K562 (cell line): ENCODE measurements around the gene ARPC4. TPM values are rescaled to one million over a fixed set of nuclear protein-coding genes. Genes with fewer than 3 reads are reported as not detected.
A peak's percentile ranks its signal among the peaks of the same experiment; 100 is the strongest.

ENCODE experiments used
- ATAC-seq: fragments of 200-7000 bp; cut with Tn5 transposase; 3 replicates; pipeline ENCODE4 v1.9.1; 2020; ENCODE audit warnings: moderate library complexity
- BruUV-seq: library from RNA; stranded (reverse); fragments of 400-500 nt; replicated peaks from 2 replicates; lab custom pipeline; 2021; lab: Mats Ljungman, UMichigan
- CTCF ChIA-PET: fragments of 300-600 bp; formaldehyde crosslinking; extraction: SDS; loops from one replicate; lab custom pipeline; 2021; ENCODE audit warnings: low intra/inter-chr PET ratio; lab: Yijun Ruan, JAX
- POLR2A ChIA-PET: fragments of 300-600, 350-650 bp; sonication (Branson Sonifier 250); formaldehyde crosslinking; extraction: SDS; loops from one replicate; lab custom pipeline; 2021; ENCODE audit warnings: antibody characterized with exemption, inconsistent platforms; lab: Yijun Ruan, JAX
- DNase-seq, 4 experiments: peaks; one replicate each; pipeline versions ENCODE4 v3.0.0 to v3.0.0-alpha.2; 2011 to 2018; ENCODE audit warnings: low spot score in 3 of 4, mixed read lengths in 3 of 4; ENCODE audit errors: extremely low read depth in 1 of 4
- FAIRE-seq: peaks from 2 replicates; lab custom pipeline; 2011; peaks lifted over from hg19 to GRCh38; lab: Jason Lieb, UNC
- H2AFZ ChIP-seq: 2 replicates; pipeline ENCODE4 v1.6.0; 2011; ENCODE audit warnings: low read depth, low read length, control low read depth, inconsistent platforms
- H3K27ac ChIP-seq: fragments of 200-600 bp; 3 replicates; pipeline ENCODE4 v1.8.0; 2011; ENCODE audit warnings: low read depth, mild to moderate bottlenecking, control low read depth, inconsistent platforms, low read length, moderate library complexity, mixed read lengths; ENCODE audit errors: extremely low read depth
- H3K27me3 ChIP-seq, 2 experiments: fragments of 300-600 bp in 1 of 2; 2 replicates in 1 of 2; 3 replicates in 1 of 2; pipeline versions ENCODE4 v1.6.0 to v1.8.0; 2011; ENCODE audit warnings: inconsistent platforms in 2 of 2, low read length in 2 of 2, mild to moderate bottlenecking in 1 of 2, mixed read lengths in 1 of 2, moderate library complexity in 1 of 2; ENCODE audit not compliant: control insufficient read depth in 2 of 2, insufficient read depth in 2 of 2
- H3K36me3 ChIP-seq: fragments of 300-600 bp; 3 replicates; pipeline ENCODE4 v1.8.0; 2011; ENCODE audit warnings: mild to moderate bottlenecking, low read length, inconsistent platforms; ENCODE audit not compliant: control insufficient read depth, insufficient read depth
- H3K4me1 ChIP-seq, 2 experiments: fragments of 200-600 bp in 1 of 2; replicated peaks in 1 of 2; 2 replicates in 1 of 2; 3 replicates in 1 of 2; pipeline versions ENCODE4 v1.5.1 to v1.8.0; 2011; ENCODE audit warnings: inconsistent platforms in 2 of 2, low read length in 2 of 2, mild to moderate bottlenecking in 1 of 2, mixed read lengths in 1 of 2, moderate library complexity in 1 of 2; ENCODE audit not compliant: control insufficient read depth in 2 of 2, insufficient read depth in 2 of 2
- H3K4me2 ChIP-seq: 2 replicates; pipeline ENCODE4 v1.6.1; 2011; ENCODE audit warnings: low read length, control low read depth, inconsistent platforms, mixed read lengths; ENCODE audit not compliant: insufficient read depth
- H3K4me3 ChIP-seq: fragments of 200-600 bp; sonication (generic), shearing (Covaris generic); 2 replicates; pipeline ENCODE4 v1.5.1; 2016; ENCODE audit warnings: control low read depth, inconsistent platforms
- H3K79me2 ChIP-seq: fragments of 200-600 bp; 3 replicates; pipeline ENCODE4 v1.8.0; 2011; ENCODE audit warnings: low read length, inconsistent platforms; ENCODE audit not compliant: control insufficient read depth, insufficient read depth
- H3K9ac ChIP-seq, 2 experiments: 2 replicates each; pipeline versions ENCODE4 v1.6.0 to v1.6.1; 2011; ENCODE audit warnings: low read depth in 2 of 2, low read length in 2 of 2, control low read depth in 1 of 2, inconsistent platforms in 1 of 2, mild to moderate bottlenecking in 1 of 2, mixed read lengths in 1 of 2; ENCODE audit not compliant: insufficient read depth in 1 of 2
- H3K9me1 ChIP-seq: one replicate; pipeline ENCODE4 v1.6.0; 2011; ENCODE audit warnings: inconsistent platforms, mild to moderate bottlenecking, low read length, moderate library complexity; ENCODE audit not compliant: control insufficient read depth, insufficient read depth
- H3K9me3 ChIP-seq: replicated peaks from 2 replicates; pipeline ENCODE4 v1.5.1; 2011; ENCODE audit warnings: low read depth, low read length, inconsistent platforms; ENCODE audit not compliant: control insufficient read depth, insufficient read depth
- H4K20me1 ChIP-seq: replicated peaks from 2 replicates; pipeline ENCODE4 v1.6.1; 2011; ENCODE audit warnings: low read length, inconsistent platforms, mixed read lengths; ENCODE audit not compliant: control insufficient read depth, insufficient read depth
- EHMT2 ChIP-seq: fragments of 450-650 bp; IDR thresholded peaks from 2 replicates; pipeline ENCODE4 v1.6.1; 2018; ENCODE audit warnings: antibody characterized with exemption
- GABPB2 ChIP-seq: fragments of 250-450 bp; sonication (Bioruptor Pico); conservative IDR thresholded peaks from 2 replicates; pipeline ENCODE4 v1.5.1; 2021; ENCODE audit warnings: mild to moderate bottlenecking
- KAT7 ChIP-seq: sonication (generic); formaldehyde crosslinking; IDR thresholded peaks from 2 replicates; pipeline ENCODE4 v1.8.0; 2022; ENCODE audit warnings: missing genetic modification reagents, mild to moderate bottlenecking, borderline replicate concordance
- KDM5B ChIP-seq: fragments of 200-600 bp; sonication (generic); IDR thresholded peaks from 2 replicates; pipeline ENCODE4 v1.6.1; 2012; ENCODE audit warnings: low read depth, mild to moderate bottlenecking, moderate library complexity, low read length, control low read depth, inconsistent platforms; ENCODE audit not compliant: insufficient replicate concordance
- MTA2 ChIP-seq: fragments of 450-650 bp; IDR thresholded peaks from 2 replicates; pipeline ENCODE4 v1.6.1; 2016; ENCODE audit warnings: low read depth
- POLR2AphosphoS2 ChIP-seq: IDR thresholded peaks from 2 replicates; pipeline ENCODE4 v1.6.1; 2012; ENCODE audit warnings: low read length, improper control_type of control experiment
- POLR2AphosphoS5 ChIP-seq: IDR thresholded peaks from 2 replicates; pipeline ENCODE4 v1.6.1; 2011; ENCODE audit warnings: mild to moderate bottlenecking, low read depth, low read length, moderate library complexity; ENCODE audit not compliant: control insufficient read depth, insufficient read depth
- POLR2G ChIP-seq: fragments of 200-400 bp; formaldehyde crosslinking; IDR thresholded peaks from 2 replicates; pipeline ENCODE4 v1.6.1; 2017; ENCODE audit warnings: low read depth, mild to moderate bottlenecking, antibody characterized with exemption, low read length, moderate library complexity
- WGBS: fragments of 100-300 bp; shearing (Covaris generic); methylation state at CpG from one replicate; pipeline ENCODE4 v1.1.6; 2016; ENCODE audit warnings: low coverage, mixed read lengths; ENCODE audit not compliant: insufficient coverage; ENCODE audit errors: missing lambda C conversion rate; 5-methylcytosine and 5-hydroxymethylcytosine counted together
- in situ Hi-C: fragments of 300-500 bp; cut with MboI; formaldehyde crosslinking; loops from 4 replicates; pipeline ENCODE4 v1.15.0; 2018; ENCODE audit warnings: inconsistent platforms, mixed read lengths
- intact Hi-C: fragments of 100-400 bp; cut with micrococcal nuclease; formaldehyde crosslinking; loops from 2 replicates; pipeline ENCODE4 v1.14.2; 2022
- polyA plus RNA-seq, 8 experiments: library from polyadenylated mRNA; depleted of rRNA in 4 of 8; stranded (reverse) in 5 of 8; unstranded in 3 of 8; fragments of >200 nt; fragmentation: Nextera tagmentation in 2 of 8; fragmentation: Illumina TruSeq in 1 of 8; extraction: Ambion mirVana in 2 of 8; extraction: Trizol in 1 of 8; gene quantifications; 2 replicates each; pipeline versions ENCODE4 v1.2.1 to v1.2.3, GENCODE V29; 2011 to 2014; ENCODE audit warnings: inconsistent platforms in 1 of 8, missing spikeins in 1 of 8
- total RNA-seq, 7 experiments: library from RNA; depleted of rRNA in 6 of 7; stranded (reverse); fragments of >200 nt in 6 of 7; fragmentation: Illumina TruSeq in 2 of 7; extraction: Trizol in 2 of 7; gene quantifications; 2 replicates each; pipeline versions ENCODE4 v1.2.1 to v1.2.3, GENCODE V29; 2011 to 2021; ENCODE audit warnings: low replicate concordance in 1 of 7

Gene ARPC4
- total and polyA plus RNA-seq, 9 of the 15 experiments (the other 6 are each of a cell fraction or from before 2014, with no cell fraction given) = 20.1 to 153 (median 119) TPM

DNA sequence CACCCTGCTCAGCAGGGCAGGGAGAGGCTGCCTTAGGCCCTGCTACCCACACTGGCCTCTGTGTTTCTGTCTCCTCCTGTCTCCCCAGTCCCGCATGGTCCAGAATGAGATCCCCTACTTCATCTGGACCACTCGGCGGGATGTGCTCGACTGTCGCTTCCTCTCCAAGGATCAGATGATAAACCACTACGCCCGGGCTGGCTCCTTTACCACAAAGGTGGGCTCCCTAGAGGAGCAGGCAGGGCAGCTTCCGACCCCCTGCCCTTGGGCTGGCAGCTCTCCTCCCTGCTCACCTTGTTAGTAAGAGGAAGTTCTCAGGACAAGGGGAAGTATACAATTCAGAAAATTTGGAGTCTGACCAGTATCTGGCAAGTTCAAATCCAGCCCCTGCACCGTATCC is 23.1 kb downstream of the ARPC4 start:
- H2AFZ ChIP-seq = no peak overlapping the region

DNA sequence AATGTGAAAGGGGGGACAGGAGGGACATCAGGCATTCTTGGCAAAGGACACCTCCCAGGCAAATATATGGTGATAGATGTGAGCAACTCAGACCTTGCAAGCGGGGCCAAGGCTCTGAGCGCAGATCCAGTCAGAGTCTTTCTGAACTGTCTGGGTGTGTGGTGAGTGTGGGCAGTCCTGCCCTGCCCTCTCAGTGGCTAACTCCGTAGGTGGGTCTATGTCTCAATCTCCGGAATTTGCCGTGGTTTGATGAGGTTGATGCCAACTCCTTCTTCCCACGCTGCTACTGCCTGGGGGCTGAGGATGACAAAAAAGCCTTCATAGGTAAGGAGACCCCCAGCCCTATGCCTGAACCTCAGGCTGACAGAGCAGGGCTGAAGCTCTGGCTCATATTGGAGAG is 24.6 kb downstream of the ARPC4 start:
- H3K79me2 ChIP-seq = no peaks in the 10 kb centered on the region
- ChIA-PET POLR2A (interaction anchor here (1.1 to 1.7 kb wide), 3 partner anchors 10 to 160 kb away, joined by 3 to 4 read pairs (median 4); no protein-coding TSS in a partner anchor), CTCF (no interaction called here)
- no peak for ATAC-seq
- no peak for DNase-seq
- no peak for FAIRE-seq
- no peaks in the 10 kb centered on the region; the same call in 1 of the 2 replicates for H4K20me1 ChIP-seq
- BruUV-seq = no TSS peak
- no peak overlapping the region for H3K9ac ChIP-seq
- no peak overlapping the region for H3K4me3 ChIP-seq
- H3K4me2 ChIP-seq = no peak overlapping the region
- peaks cover 55% of the 10 kb centered on the region for H3K36me3 ChIP-seq
- H3K27ac ChIP-seq = no peak overlapping the region
- no peaks in the 10 kb centered on the region for H3K9me3 ChIP-seq
- no peaks in the 10 kb centered on the region for H3K27me3 ChIP-seq
- WGBS = 86% methylated on average over 6 of the region's 6 CpGs
- TF ChIP-seq POLR2AphosphoS5 (peak; percentile 19; the same call in 1 of the 2 replicates), EHMT2 (no peak)
- TF ChIP-seq, all 486 proteins: peak for 1
- Histone ChIP-seq H3K9me1 (peaks cover 3% of the 10 kb centered on the region), H3K4me1 (no peaks in the 10 kb centered on the region), H2AFZ (no peak overlapping the region)
- in situ Hi-C loops = no loop called here
- intact Hi-C loops = no loop called here

More for the DNA sequence above, 23.1 kb downstream of the ARPC4 start:
- 90% methylated on average over 9 of the region's 9 CpGs for WGBS
- no peaks in the 10 kb centered on the region for H3K27me3 ChIP-seq
- ChIA-PET CTCF (no interaction called here), POLR2A (interaction anchor here (0.7 to 3.1 kb wide), 6 partner anchors 11 to 140 kb away, joined by 3 to 34 read pairs (median 4); no protein-coding TSS in a partner anchor)
- intact Hi-C loops (no loop called here), in situ Hi-C loops (no loop called here)
- no peak overlapping the region for H3K4me2 ChIP-seq
- no peak overlapping the region for H3K27ac ChIP-seq
- no peaks in the 10 kb centered on the region for H3K9me3 ChIP-seq
- no peaks in the 10 kb centered on the region for H3K79me2 ChIP-seq
- no peaks in the 10 kb centered on the region for H3K4me1 ChIP-seq
- peak overlapping the region in 1 of 2 experiments; percentile 49; a peak in 1 of 4 replicates for H3K9ac ChIP-seq
- no peak overlapping the region for H3K4me3 ChIP-seq
- FAIRE-seq (no peak), ATAC-seq (peak; percentile 16), DNase-seq (no peak)
- peaks cover 3% of the 10 kb centered on the region for H3K9me1 ChIP-seq
- no TSS peak for BruUV-seq
- no peaks in the 10 kb centered on the region; the same call in 1 of the 2 replicates for H4K20me1 ChIP-seq
- peaks cover 60% of the 10 kb centered on the region for H3K36me3 ChIP-seq
- 0 out of 2 replicates have a peak, but pooled peaks have one; percentile 14 for TF ChIP-seq POLR2G
- no peak for TF ChIP-seq KAT7 (CRISPR knock-in tag)
- TF ChIP-seq POLR2AphosphoS2 = 0 out of 2 replicates have a peak, but pooled peaks have one; percentile 25
- no peak for TF ChIP-seq KDM5B
- TF ChIP-seq GABPB2 (CRISPR knock-in tag) = no peak
- TF ChIP-seq MTA2 = no peak
